ENCODE results near the gene CHIC1. TPM values are rescaled to one million over a fixed set of nuclear protein-coding genes. Genes with fewer than 3 reads are reported as not detected.

CHIC1 gene
- total RNA-seq, 1 donor from 2014 or later = 13.6 TPM

Other genes with a start within 250 kb of the CHIC1 start
- not detected for gene CDX4, start 116.1 kb upstream of the CHIC1 start, total RNA-seq